Measurements from ENCODE around the gene REV3L.

DNA sequence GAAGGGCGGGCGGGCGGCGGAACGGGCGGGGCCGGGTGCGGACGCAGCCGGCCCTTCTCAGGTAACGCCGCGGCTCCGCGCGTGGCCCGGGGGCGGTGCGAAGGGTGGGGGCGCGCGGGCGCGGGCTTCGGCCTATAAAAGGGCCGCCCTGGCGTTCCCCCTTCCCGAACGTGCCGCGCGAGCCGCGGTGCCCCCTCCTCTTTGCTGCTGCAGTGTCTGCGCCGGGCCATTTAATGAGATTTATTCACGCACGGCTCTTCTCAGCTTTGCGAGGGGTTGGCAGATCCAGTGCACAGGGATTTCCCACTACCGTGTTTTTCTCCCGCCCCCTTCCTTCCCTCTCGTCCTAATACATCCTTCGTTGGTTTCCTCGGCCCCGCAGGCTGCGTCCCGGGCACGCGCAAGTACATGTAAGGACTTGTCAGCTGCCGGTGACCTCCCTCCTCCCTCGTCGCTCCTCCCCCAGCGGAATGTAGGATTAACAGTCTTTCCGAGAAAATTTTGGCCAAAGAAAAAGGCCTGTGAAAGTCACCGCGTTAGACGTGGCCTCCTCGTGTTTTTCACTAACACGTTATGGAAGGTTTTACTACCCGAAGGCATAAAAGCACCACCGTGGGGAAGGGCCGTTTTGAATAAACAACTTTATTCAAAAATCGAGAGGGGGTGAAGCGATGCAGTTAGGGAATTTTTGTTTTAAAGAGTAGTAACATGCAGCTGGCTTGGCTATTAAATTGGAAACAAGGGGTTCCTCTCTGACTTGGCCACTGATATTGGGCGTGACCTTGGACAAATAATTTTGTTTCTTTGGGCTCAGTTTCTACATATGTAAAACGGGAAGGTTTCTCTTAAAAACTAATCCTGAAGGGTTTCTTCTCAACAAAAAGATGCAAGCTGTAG lies 966 bp upstream of the REV3L start:
- TF ChIP-seq, protein P1, sequence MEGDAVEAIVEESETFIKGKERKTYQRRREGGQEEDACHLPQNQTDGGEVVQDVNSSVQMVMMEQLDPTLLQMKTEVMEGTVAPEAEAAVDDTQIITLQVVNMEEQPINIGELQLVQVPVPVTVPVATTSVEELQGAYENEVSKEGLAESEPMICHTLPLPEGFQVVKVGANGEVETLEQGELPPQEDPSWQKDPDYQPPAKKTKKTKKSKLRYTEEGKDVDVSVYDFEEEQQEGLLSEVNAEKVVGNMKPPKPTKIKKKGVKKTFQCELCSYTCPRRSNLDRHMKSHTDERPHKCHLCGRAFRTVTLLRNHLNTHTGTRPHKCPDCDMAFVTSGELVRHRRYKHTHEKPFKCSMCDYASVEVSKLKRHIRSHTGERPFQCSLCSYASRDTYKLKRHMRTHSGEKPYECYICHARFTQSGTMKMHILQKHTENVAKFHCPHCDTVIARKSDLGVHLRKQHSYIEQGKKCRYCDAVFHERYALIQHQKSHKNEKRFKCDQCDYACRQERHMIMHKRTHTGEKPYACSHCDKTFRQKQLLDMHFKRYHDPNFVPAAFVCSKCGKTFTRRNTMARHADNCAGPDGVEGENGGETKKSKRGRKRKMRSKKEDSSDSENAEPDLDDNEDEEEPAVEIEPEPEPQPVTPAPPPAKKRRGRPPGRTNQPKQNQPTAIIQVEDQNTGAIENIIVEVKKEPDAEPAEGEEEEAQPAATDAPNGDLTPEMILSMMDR (IDR thresholded peaks at IDR 0.05), result peak in 2 of 6 experiments; percentile 15
- peak; percentile 81 to 92 for TF ChIP-seq POLR2A (IDR thresholded peaks at IDR 0.05)

All from adrenal gland (tissue), 5 donors.